Large intestine (tissue), 3 donors: ENCODE data around the gene TLR3. TPM values are rescaled to one million over a fixed set of nuclear protein-coding genes. Genes with fewer than 3 reads are reported as not detected.
"Not testable (repeated sequence)": the region's sequence is repeated elsewhere in the genome, so short reads cannot be mapped to it uniquely, and the experiment has no call there.

ENCODE experiments used
- DNase-seq, 2 donors: peaks; one replicate each; pipeline versions ENCODE4 v3.0.0 to v3.0.0-alpha.2; 2013
- H3K27ac ChIP-seq: one replicate; pipeline ENCODE4 v1.5.1; 2013; ENCODE audit warnings: low read length
- H3K27me3 ChIP-seq: 2 replicates; pipeline ENCODE4 v1.6.1; 2013; ENCODE audit warnings: low read length; ENCODE audit not compliant: control insufficient read depth, insufficient read depth
- H3K36me3 ChIP-seq: 2 replicates; pipeline ENCODE4 v1.6.1; 2013; ENCODE audit warnings: low read length; ENCODE audit not compliant: control insufficient read depth, insufficient read depth
- H3K4me1 ChIP-seq: one replicate; pipeline ENCODE4 v1.6.1; 2013; ENCODE audit warnings: low read length; ENCODE audit not compliant: control insufficient read depth, insufficient read depth
- H3K4me3 ChIP-seq: one replicate; pipeline ENCODE4 v1.5.1; 2013; ENCODE audit warnings: low read length
- H3K9me3 ChIP-seq: one replicate; pipeline ENCODE4 v1.6.1; 2013; ENCODE audit warnings: mild to moderate bottlenecking, low read depth, low read length, moderate library complexity; ENCODE audit not compliant: control insufficient read depth
- WGBS: methylation state at CpG from one replicate; pipeline ENCODE4 v1.1.5; 2013; ENCODE audit warnings: low lambda C conversion rate; ENCODE audit not compliant: insufficient coverage; 5-methylcytosine and 5-hydroxymethylcytosine counted together
- polyA plus RNA-seq: library from polyadenylated mRNA; unstranded; fragments of 120-200 nt; gene quantifications from one replicate; pipeline ENCODE4 v1.2.1, GENCODE V29; 2013

Gene TLR3
- polyA plus RNA-seq, 1 donor, result 2.9 TPM

DNA sequence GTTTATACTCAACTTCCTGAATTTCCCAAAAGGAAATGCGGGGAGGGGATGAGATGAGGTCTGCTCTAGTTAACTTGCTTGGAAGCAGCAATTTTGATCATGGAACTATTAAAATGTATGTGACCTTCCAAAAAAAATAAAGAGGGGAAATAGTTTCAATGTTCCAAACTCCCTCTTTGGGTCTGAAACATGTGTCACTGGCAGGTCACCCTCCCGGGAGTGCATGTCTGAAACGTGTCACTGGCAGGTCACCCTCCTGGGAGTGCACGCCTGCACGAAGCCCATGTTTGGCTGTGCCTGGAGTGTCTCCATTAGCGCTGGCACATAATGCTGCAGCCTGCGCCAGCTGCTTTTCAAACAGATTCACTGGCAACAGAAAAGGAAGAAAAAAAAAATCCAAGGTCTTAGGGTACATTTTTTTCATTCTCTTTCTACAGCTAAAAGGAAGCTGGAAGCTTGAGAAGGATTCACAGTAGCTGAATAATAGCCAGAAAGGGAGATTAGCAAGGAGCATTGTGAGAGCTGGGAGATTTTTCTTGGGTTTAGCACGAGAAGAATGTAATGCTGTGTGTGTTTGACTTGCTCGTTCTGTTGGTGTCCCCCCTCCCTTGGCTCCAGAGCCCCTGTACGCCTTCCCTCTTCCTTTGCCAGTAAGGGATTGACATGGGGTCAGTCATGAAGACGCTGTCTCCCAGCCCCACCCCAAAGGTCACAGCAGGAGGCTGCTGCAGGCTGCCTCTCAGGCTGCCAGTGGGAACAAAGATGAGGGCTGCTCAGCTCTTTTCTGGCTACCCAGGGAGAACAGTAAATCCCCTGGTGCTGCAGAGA, 39.2 kb upstream of the TLR3 start:
- Histone ChIP-seq H3K4me1 (no peaks in the 10 kb centered on the region), H3K4me3 (no peak overlapping the region), H3K27ac (peak overlapping the region; percentile 61), H3K36me3 (no peaks in the 10 kb centered on the region), H3K9me3 (no peaks in the 10 kb centered on the region), H3K27me3 (no peaks in the 10 kb centered on the region)
- DNase-seq, result peak; percentile 19 to 42
- WGBS, result no CpG with 5 or more reads among the region's 11 CpGs

GRCh38 chr4:186030399-186030775, 38.6 kb upstream of the TLR3 start:
- Histone ChIP-seq H3K9me3 (no peaks in the 10 kb centered on the region), H3K36me3 (no peaks in the 10 kb centered on the region), H3K27ac (peak overlapping the region; percentile 61), H3K27me3 (no peaks in the 10 kb centered on the region), H3K4me1 (no peaks in the 10 kb centered on the region), H3K4me3 (no peak overlapping the region)
- DNase-seq, result no peak
- 73% methylated on average over 2 of the region's 4 CpGs for WGBS

- Histone ChIP-seq H3K4me3 (no peak overlapping the region), H3K27me3 (no peaks in the 10 kb centered on the region), H3K4me1 (no peaks in the 10 kb centered on the region), H3K36me3 (no peaks in the 10 kb centered on the region), H3K27ac (peak overlapping the region; percentile 61), H3K9me3 (no peaks in the 10 kb centered on the region)
- no peak for DNase-seq
- no CpG with 5 or more reads among the region's 3 CpGs for WGBS
Measured at GRCh38 chr4:186030795-186031194, 38.2 kb upstream of the TLR3 start.

GRCh38 chr4:186032259-186032658, 36.7 kb upstream of the TLR3 start:
- Histone ChIP-seq H3K9me3 (no peaks in the 10 kb centered on the region), H3K27me3 (no peaks in the 10 kb centered on the region), H3K36me3 (no peaks in the 10 kb centered on the region), H3K4me1 (no peaks in the 10 kb centered on the region), H3K27ac (no peak overlapping the region), H3K4me3 (no peak overlapping the region)
- no CpG with 5 or more reads among the region's 1 CpG for WGBS
- no peak for DNase-seq

DNA sequence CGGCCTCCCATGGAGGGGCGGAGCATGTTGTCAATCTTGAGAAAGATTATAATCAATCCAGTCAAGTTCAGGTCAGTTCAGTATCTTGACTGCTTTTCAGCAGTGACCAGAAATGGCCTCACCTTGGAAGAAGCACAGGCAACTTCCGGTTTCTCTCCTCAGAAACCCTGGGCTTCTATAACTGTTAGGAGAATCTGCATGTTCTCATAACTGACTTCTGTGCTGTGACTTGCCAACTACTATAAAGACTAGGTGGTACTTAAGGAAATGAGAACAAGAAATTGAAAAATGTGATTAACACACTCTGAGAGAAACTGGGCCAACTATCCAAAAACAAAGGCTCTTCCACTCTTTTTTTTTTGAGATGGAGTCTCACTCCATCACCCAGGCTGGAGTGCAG, 35.9 kb upstream of the TLR3 start:
- H3K4me1 ChIP-seq, result no peaks in the 10 kb centered on the region
- no peaks in the 10 kb centered on the region for H3K9me3 ChIP-seq
- WGBS, result 100% methylated on average over 1 of the region's 3 CpGs

GRCh38 chr4:186034613-186035012, 34.3 kb upstream of the TLR3 start:
- not testable (repeated sequence) for H3K27me3 ChIP-seq, DNase-seq, H3K9me3 ChIP-seq, H3K36me3 ChIP-seq, H3K4me3 ChIP-seq, H3K27ac ChIP-seq, H3K4me1 ChIP-seq
- WGBS, result no CpG with 5 or more reads among the region's 7 CpGs

More for the DNA sequence above, 35.9 kb upstream of the TLR3 start:
- Histone ChIP-seq H3K27me3 (peaks cover 3% of the 10 kb centered on the region), H3K36me3 (no peaks in the 10 kb centered on the region), H3K4me3 (no peak overlapping the region), H3K27ac (no peak overlapping the region)
- no peak for DNase-seq

DNA sequence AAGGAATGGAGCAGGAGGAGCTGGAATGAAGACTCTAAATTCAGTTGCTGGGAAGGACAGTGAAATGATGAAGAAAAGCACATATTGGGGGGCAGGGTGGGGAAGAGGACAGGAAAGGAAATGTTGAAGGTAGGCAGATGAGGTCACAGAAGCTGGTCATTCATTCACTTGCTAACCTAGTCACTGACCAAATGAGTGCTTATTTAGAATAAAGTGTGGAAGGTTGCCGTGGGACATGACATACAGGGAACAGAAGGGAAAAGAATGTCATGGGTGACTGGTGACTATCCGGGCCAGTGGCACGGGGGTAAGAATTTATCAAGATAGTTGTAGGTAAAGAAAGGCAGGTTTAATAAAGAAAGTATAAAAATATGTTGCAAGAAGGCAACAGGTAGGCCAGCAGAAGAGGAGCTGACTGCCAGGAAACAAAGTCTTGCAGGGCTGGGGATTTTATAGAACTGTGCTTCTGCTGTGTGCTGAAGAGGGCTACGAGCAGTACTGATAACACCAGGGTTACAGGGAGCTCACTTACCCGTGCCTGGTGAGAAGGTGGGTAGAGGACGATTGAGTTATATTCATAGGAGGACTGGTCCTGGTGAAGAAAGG, 31.9 kb upstream of the TLR3 start:
- no peaks in the 10 kb centered on the region for H3K36me3 ChIP-seq
- H3K9me3 ChIP-seq, result no peaks in the 10 kb centered on the region
- DNase-seq, result no peak
- peaks cover 6% of the 10 kb centered on the region for H3K27me3 ChIP-seq
- no peaks in the 10 kb centered on the region for H3K4me1 ChIP-seq
- no peak overlapping the region for H3K27ac ChIP-seq
- WGBS, result 96% methylated on average over 3 of the region's 6 CpGs
- H3K4me3 ChIP-seq, result no peak overlapping the region

- no peak overlapping the region for H3K27ac ChIP-seq
- 80% methylated on average over 1 of the region's 12 CpGs for WGBS
- no peaks in the 10 kb centered on the region for H3K36me3 ChIP-seq
Measured at GRCh38 chr4:186037692-186038658, 31.0 kb upstream of the TLR3 start.

DNA sequence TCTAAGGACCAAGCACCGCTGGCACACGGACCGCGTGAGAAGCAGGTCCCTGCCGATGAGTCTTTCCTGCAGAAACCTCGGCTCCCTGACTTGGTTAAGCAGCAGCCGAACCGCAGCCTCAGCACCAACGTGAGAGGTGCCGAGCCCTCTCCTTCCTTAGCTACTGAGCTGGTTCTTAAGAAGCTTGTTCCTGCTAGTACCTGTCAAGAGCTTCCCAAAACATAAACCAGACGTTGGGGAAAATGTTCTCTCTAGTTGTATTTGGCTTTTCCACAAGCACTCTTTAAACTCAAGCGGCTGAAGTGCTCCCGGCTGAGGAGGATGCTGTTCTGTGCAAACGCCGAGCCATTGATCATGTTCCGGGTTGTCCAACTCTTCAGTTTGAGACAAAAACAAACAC, 29.3 kb upstream of the TLR3 start:
- no peaks in the 10 kb centered on the region for H3K4me1 ChIP-seq
- H3K27ac ChIP-seq, result no peak overlapping the region
- no peak for DNase-seq
- H3K36me3 ChIP-seq, result no peaks in the 10 kb centered on the region
- peaks cover 6% of the 10 kb centered on the region for H3K27me3 ChIP-seq
- H3K4me3 ChIP-seq, result no peak overlapping the region
- WGBS, result no CpG with 5 or more reads among the region's 16 CpGs
- H3K9me3 ChIP-seq, result no peaks in the 10 kb centered on the region

More at GRCh38 chr4:186037692-186038658, 31.0 kb upstream of the TLR3 start:
- peaks cover 6% of the 10 kb centered on the region for H3K27me3 ChIP-seq
- H3K9me3 ChIP-seq, result no peaks in the 10 kb centered on the region
- no peaks in the 10 kb centered on the region for H3K4me1 ChIP-seq
- peak; percentile 64 to 72 for DNase-seq
- H3K4me3 ChIP-seq, result no peak overlapping the region

- Histone ChIP-seq H3K4me3 (no peak overlapping the region), H3K27ac (no peak overlapping the region), H3K36me3 (no peaks in the 10 kb centered on the region), H3K27me3 (peaks cover 6% of the 10 kb centered on the region), H3K9me3 (no peaks in the 10 kb centered on the region), H3K4me1 (no peaks in the 10 kb centered on the region)
- no CpG with 5 or more reads among the region's 12 CpGs for WGBS
- no peak for DNase-seq
Measured at GRCh38 chr4:186040316-186040715, 28.6 kb upstream of the TLR3 start.
